ENCODE measurements around the gene FRMD3. TPM values are rescaled to one million over a fixed set of nuclear protein-coding genes. Genes with fewer than 3 reads are reported as not detected.

FRMD3 gene
- total RNA-seq, 1 experiment from 2014 or later, result 1.4 TPM

DNA sequence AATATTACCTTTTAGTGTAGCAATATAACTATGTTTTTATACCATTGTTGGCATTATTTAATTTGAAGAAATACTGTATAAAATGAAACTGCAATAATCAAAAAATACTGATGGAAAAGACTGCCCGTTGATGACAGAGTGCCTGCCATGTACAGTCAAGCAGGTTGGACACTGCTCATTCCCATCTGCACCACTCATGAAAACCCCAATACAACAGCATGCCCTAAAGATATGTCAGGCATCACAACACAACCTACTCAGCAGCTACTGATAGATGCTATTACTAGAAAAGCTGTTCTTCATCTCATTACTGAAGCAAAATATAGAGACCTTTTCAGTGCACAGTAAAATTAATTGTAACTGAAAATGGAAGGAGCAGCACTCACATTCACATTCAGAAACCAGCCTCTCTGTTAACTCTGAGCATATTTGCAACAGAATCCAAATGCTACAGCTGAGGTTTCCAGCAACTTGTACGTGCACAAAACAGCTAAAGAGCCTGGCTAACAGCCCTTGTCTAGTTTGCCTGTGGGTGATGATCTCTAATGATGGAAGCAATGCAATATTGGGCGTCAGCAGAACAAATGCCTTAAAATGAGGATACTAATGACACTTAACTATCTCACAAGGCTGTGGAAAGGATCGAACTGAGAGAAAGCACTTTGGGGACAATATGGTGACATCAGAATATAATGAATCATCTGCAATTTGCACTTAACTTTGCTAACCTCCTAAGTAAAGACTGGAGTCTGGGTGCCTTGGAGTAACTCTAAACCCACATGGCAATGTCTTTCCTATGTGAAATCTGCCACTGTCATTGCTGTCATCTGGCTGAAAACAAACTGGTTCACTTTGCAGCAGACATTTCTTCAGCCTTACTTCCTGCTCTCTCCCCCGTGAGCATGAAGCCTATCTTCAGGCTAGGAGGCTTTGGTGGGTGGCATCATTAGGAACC is 280.0 kb downstream of the FRMD3 start:
- Mint-ChIP-seq H3K4me3 (no peak overlapping the region), H3K27me3 (ENCODE audit: low read depth) (no peaks in the 10 kb centered on the region; the same call in 1 of the 2 replicates), H3K4me1 (no peaks in the 10 kb centered on the region), H3K27ac (no peak overlapping the region), H3K36me3 (peaks cover 1% of the 10 kb centered on the region), H3K9me3 (peaks cover 18% of the 10 kb centered on the region)
- ATAC-seq, result no peak
- TF ChIP-seq, protein P1, sequence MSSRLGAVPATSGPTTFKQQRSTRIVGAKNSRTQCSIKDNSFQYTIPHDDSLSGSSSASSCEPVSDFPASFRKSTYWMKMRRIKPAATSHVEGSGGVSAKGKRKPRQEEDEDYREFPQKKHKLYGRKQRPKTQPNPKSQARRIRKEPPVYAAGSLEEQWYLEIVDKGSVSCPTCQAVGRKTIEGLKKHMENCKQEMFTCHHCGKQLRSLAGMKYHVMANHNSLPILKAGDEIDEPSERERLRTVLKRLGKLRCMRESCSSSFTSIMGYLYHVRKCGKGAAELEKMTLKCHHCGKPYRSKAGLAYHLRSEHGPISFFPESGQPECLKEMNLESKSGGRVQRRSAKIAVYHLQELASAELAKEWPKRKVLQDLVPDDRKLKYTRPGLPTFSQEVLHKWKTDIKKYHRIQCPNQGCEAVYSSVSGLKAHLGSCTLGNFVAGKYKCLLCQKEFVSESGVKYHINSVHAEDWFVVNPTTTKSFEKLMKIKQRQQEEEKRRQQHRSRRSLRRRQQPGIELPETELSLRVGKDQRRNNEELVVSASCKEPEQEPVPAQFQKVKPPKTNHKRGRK (CRISPR knock-in tag; IDR thresholded peaks at IDR 0.05; ENCODE audit: borderline replicate concordance), result no peak
- TF ChIP-seq HMGA2 (CRISPR knock-in tag; IDR thresholded peaks at IDR 0.05) (no peak), GRHL2 (CRISPR knock-in tag; IDR thresholded peaks at IDR 0.05; ENCODE audit: insufficient replicate concordance, severe bottlenecking) (no peak)
- ChIA-PET CTCF (no interaction called here), POLR2A (no interaction called here)
- no peak for DNase-seq (ENCODE audit: low spot score)

DNA sequence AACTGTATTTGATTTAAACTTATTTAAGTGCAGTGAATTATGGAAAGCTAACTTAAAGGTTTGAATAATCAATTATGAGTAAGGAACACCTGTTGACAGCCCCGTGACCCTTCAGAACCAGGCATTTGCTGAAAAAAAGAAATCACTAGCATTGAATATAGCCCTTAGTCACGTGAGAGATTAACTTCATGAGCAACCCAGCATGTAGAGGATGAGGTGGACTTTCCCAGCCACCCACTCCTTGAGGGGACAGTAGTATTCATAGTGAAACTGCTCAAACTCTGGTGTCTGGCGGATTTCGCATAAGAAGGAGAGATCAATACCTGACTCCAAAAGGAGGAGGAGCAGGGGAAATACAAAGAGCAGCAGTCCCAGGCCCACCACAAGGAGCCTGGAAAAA is 290.5 kb downstream of the FRMD3 start:
- Mint-ChIP-seq H3K4me1 (peaks cover 7% of the 10 kb centered on the region), H3K27ac (no peak overlapping the region), H3K9me3 (peaks cover 31% of the 10 kb centered on the region), H3K36me3 (peaks cover 21% of the 10 kb centered on the region), H3K27me3 (ENCODE audit: low read depth) (peaks cover 4% of the 10 kb centered on the region; the same call in 1 of the 2 replicates), H3K4me3 (no peak overlapping the region)
- DNase-seq (ENCODE audit: low spot score), result no peak
- TF ChIP-seq JAZF1 (CRISPR knock-in tag; IDR thresholded peaks at IDR 0.05) (no peak), RELA (CRISPR knock-in tag; IDR thresholded peaks at IDR 0.05; ENCODE audit: borderline replicate concordance) (no peak), ZNF138 (CRISPR knock-in tag; conservative IDR thresholded peaks at IDR 0.05) (no peak), TCF7 (CRISPR knock-in tag; IDR thresholded peaks at IDR 0.05; ENCODE audit: low read depth) (no peak), NR2C2 (CRISPR knock-in tag; IDR thresholded peaks at IDR 0.05) (no peak), SP1 (CRISPR knock-in tag; conservative IDR thresholded peaks at IDR 0.05) (no peak), HMGA2 (CRISPR knock-in tag; IDR thresholded peaks at IDR 0.05) (no peak), NR3C1 (CRISPR knock-in tag; conservative IDR thresholded peaks at IDR 0.05; ENCODE audit: low read depth) (no peak), SMAD3 (CRISPR knock-in tag; IDR thresholded peaks at IDR 0.05; ENCODE audit: borderline replicate concordance) (no peak), ZNF317 (CRISPR knock-in tag; IDR thresholded peaks at IDR 0.05; ENCODE audit: borderline replicate concordance, low read depth) (no peak)
- TF ChIP-seq, protein P2, sequence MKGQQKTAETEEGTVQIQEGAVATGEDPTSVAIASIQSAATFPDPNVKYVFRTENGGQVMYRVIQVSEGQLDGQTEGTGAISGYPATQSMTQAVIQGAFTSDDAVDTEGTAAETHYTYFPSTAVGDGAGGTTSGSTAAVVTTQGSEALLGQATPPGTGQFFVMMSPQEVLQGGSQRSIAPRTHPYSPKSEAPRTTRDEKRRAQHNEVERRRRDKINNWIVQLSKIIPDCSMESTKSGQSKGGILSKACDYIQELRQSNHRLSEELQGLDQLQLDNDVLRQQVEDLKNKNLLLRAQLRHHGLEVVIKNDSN (CRISPR knock-in tag; IDR thresholded peaks at IDR 0.05), result no peak
- TF ChIP-seq, protein P3, sequence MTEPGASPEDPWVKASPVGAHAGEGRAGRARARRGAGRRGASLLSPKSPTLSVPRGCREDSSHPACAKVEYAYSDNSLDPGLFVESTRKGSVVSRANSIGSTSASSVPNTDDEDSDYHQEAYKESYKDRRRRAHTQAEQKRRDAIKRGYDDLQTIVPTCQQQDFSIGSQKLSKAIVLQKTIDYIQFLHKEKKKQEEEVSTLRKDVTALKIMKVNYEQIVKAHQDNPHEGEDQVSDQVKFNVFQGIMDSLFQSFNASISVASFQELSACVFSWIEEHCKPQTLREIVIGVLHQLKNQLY (CRISPR knock-in tag; IDR thresholded peaks at IDR 0.05), result no peak
- TF ChIP-seq, protein P4, sequence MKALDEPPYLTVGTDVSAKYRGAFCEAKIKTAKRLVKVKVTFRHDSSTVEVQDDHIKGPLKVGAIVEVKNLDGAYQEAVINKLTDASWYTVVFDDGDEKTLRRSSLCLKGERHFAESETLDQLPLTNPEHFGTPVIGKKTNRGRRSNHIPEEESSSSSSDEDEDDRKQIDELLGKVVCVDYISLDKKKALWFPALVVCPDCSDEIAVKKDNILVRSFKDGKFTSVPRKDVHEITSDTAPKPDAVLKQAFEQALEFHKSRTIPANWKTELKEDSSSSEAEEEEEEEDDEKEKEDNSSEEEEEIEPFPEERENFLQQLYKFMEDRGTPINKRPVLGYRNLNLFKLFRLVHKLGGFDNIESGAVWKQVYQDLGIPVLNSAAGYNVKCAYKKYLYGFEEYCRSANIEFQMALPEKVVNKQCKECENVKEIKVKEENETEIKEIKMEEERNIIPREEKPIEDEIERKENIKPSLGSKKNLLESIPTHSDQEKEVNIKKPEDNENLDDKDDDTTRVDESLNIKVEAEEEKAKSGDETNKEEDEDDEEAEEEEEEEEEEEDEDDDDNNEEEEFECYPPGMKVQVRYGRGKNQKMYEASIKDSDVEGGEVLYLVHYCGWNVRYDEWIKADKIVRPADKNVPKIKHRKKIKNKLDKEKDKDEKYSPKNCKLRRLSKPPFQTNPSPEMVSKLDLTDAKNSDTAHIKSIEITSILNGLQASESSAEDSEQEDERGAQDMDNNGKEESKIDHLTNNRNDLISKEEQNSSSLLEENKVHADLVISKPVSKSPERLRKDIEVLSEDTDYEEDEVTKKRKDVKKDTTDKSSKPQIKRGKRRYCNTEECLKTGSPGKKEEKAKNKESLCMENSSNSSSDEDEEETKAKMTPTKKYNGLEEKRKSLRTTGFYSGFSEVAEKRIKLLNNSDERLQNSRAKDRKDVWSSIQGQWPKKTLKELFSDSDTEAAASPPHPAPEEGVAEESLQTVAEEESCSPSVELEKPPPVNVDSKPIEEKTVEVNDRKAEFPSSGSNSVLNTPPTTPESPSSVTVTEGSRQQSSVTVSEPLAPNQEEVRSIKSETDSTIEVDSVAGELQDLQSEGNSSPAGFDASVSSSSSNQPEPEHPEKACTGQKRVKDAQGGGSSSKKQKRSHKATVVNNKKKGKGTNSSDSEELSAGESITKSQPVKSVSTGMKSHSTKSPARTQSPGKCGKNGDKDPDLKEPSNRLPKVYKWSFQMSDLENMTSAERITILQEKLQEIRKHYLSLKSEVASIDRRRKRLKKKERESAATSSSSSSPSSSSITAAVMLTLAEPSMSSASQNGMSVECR (CRISPR knock-in tag; IDR thresholded peaks at IDR 0.05; ENCODE audit: borderline replicate concordance), result no peak
- TF ChIP-seq, protein P5, sequence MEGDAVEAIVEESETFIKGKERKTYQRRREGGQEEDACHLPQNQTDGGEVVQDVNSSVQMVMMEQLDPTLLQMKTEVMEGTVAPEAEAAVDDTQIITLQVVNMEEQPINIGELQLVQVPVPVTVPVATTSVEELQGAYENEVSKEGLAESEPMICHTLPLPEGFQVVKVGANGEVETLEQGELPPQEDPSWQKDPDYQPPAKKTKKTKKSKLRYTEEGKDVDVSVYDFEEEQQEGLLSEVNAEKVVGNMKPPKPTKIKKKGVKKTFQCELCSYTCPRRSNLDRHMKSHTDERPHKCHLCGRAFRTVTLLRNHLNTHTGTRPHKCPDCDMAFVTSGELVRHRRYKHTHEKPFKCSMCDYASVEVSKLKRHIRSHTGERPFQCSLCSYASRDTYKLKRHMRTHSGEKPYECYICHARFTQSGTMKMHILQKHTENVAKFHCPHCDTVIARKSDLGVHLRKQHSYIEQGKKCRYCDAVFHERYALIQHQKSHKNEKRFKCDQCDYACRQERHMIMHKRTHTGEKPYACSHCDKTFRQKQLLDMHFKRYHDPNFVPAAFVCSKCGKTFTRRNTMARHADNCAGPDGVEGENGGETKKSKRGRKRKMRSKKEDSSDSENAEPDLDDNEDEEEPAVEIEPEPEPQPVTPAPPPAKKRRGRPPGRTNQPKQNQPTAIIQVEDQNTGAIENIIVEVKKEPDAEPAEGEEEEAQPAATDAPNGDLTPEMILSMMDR (IDR thresholded peaks at IDR 0.05), result no peak
- TF ChIP-seq, protein P6, sequence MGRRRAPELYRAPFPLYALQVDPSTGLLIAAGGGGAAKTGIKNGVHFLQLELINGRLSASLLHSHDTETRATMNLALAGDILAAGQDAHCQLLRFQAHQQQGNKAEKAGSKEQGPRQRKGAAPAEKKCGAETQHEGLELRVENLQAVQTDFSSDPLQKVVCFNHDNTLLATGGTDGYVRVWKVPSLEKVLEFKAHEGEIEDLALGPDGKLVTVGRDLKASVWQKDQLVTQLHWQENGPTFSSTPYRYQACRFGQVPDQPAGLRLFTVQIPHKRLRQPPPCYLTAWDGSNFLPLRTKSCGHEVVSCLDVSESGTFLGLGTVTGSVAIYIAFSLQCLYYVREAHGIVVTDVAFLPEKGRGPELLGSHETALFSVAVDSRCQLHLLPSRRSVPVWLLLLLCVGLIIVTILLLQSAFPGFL (CRISPR knock-in tag; IDR thresholded peaks at IDR 0.05; ENCODE audit: borderline replicate concordance), result no peak
- TF ChIP-seq, protein P7, sequence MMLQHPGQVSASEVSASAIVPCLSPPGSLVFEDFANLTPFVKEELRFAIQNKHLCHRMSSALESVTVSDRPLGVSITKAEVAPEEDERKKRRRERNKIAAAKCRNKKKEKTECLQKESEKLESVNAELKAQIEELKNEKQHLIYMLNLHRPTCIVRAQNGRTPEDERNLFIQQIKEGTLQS (CRISPR knock-in tag; conservative IDR thresholded peaks at IDR 0.05), result no peak
- TF ChIP-seq, protein P8, sequence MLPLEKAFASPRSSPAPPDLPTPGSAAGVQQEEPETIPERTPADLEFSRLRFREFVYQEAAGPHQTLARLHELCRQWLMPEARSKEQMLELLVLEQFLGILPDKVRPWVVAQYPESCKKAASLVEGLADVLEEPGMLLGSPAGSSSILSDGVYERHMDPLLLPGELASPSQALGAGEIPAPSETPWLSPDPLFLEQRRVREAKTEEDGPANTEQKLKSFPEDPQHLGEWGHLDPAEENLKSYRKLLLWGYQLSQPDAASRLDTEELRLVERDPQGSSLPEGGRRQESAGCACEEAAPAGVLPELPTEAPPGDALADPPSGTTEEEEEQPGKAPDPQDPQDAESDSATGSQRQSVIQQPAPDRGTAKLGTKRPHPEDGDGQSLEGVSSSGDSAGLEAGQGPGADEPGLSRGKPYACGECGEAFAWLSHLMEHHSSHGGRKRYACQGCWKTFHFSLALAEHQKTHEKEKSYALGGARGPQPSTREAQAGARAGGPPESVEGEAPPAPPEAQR (CRISPR knock-in tag; IDR thresholded peaks at IDR 0.05), result no peak
- ChIA-PET CTCF (interaction anchor here (1.9 kb wide), 1 partner anchor 87 kb away, joined by 5 read pairs; no protein-coding TSS in a partner anchor), POLR2A (no interaction called here)
- ATAC-seq, result no peak

All from WTC11 (cell line).